ENCODE data around the gene ZNF718.
"Not testable (repeated sequence)": the region's sequence is repeated elsewhere in the genome, so short reads cannot be mapped to it uniquely, and the experiment has no call there.

The ZNF718 gene

GRCh38 chr4:173666-174314, 49.5 kb downstream of the ZNF718 start:
- DNase-seq (ENCODE audit: low spot score): no peak

GRCh38 chr4:175986-176385, 51.7 kb downstream of the ZNF718 start:
- TF ChIP-seq CTCF (IDR thresholded peaks at IDR 0.05; ENCODE audit: extremely low read depth, missing control alignments): no peak
- no peak for DNase-seq (ENCODE audit: low spot score)

More at GRCh38 chr4:173666-174314, 49.5 kb downstream of the ZNF718 start:
- TF ChIP-seq CTCF (IDR thresholded peaks at IDR 0.05; ENCODE audit: extremely low read depth, missing control alignments): no peak

- DNase-seq (ENCODE audit: low spot score): no peak
- no peak for TF ChIP-seq CTCF (IDR thresholded peaks at IDR 0.05; ENCODE audit: extremely low read depth, missing control alignments)
Measured at GRCh38 chr4:176995-177394, 52.7 kb downstream of the ZNF718 start.

GRCh38 chr4:182225-182624, 57.9 kb downstream of the ZNF718 start:
- DNase-seq (ENCODE audit: low spot score): not testable (repeated sequence)

GRCh38 chr4:188091-188490, 63.8 kb downstream of the ZNF718 start:
- TF ChIP-seq CTCF (IDR thresholded peaks at IDR 0.05; ENCODE audit: extremely low read depth, missing control alignments): no peak
- DNase-seq (ENCODE audit: low spot score): no peak

GRCh38 chr4:195159-195558, 70.9 kb downstream of the ZNF718 start:
- not testable (repeated sequence) for DNase-seq (ENCODE audit: low spot score)

GRCh38 chr4:200936-201335, 76.6 kb downstream of the ZNF718 start:
- no peak for TF ChIP-seq CTCF (IDR thresholded peaks at IDR 0.05; ENCODE audit: extremely low read depth, missing control alignments)

GRCh38 chr4:202822-203221, 78.5 kb downstream of the ZNF718 start:
- DNase-seq (ENCODE audit: low spot score): not testable (repeated sequence)

More at GRCh38 chr4:200936-201335, 76.6 kb downstream of the ZNF718 start:
- no peak for DNase-seq (ENCODE audit: low spot score)

GRCh38 chr4:205097-205756, 80.9 kb downstream of the ZNF718 start:
- TF ChIP-seq CTCF (IDR thresholded peaks at IDR 0.05; ENCODE audit: extremely low read depth, missing control alignments): no peak

More at GRCh38 chr4:205097-205756, 80.9 kb downstream of the ZNF718 start:
- DNase-seq (ENCODE audit: low spot score): no peak

Measured in GM20000 (cell line).